IPS-15b (cell line): ENCODE measurements around the gene KRTAP8-1.

Experiments
- H3K27me3 ChIP-seq: one replicate; pipeline ENCODE4 v1.6.1; 2013; ENCODE audit warnings: low read length; ENCODE audit not compliant: control insufficient read depth, insufficient read depth
- H3K36me3 ChIP-seq: one replicate; pipeline ENCODE4 v1.6.1; 2013; ENCODE audit warnings: low read length; ENCODE audit not compliant: control insufficient read depth, insufficient read depth
- H3K4me1 ChIP-seq: one replicate; pipeline ENCODE4 v1.6.1; 2013; ENCODE audit warnings: mild to moderate bottlenecking, low read length; ENCODE audit not compliant: control insufficient read depth, insufficient read depth
- H3K4me3 ChIP-seq: one replicate; pipeline ENCODE4 v1.5.1; 2013; ENCODE audit warnings: low read depth, low read length
- H3K9ac ChIP-seq: one replicate; pipeline ENCODE4 v1.6.1; 2013; ENCODE audit warnings: low read depth, mild to moderate bottlenecking, low read length
- H3K9me3 ChIP-seq: one replicate; pipeline ENCODE4 v1.6.1; 2013; ENCODE audit warnings: mild to moderate bottlenecking, low read length; ENCODE audit not compliant: control insufficient read depth, insufficient read depth

KRTAP8-1 gene

GRCh38 chr21:30769724-30770431 is 43.2 kb downstream of the KRTAP8-1 start:
- Histone ChIP-seq H3K27me3 (no peaks in the 10 kb centered on the region), H3K4me1 (no peaks in the 10 kb centered on the region), H3K9ac (no peak overlapping the region), H3K9me3 (no peaks in the 10 kb centered on the region), H3K36me3 (no peaks in the 10 kb centered on the region), H3K4me3 (no peak overlapping the region)
